H1 (cell line): Measurements from ENCODE around the gene ZC3H11A. TPM values are rescaled to one million over a fixed set of nuclear protein-coding genes. Genes with fewer than 3 reads are reported as not detected.

Experiments
- CTCF ChIA-PET: fragments of 300-600 bp; sonication (Branson Sonifier 250); formaldehyde crosslinking; loops from one replicate; lab custom pipeline; 2021; ENCODE audit not compliant: partially characterized antibody; lab: Charles Lee
- POLR2A ChIA-PET: fragments of 300-600 bp; sonication (Branson Sonifier 250); formaldehyde crosslinking; loops from one replicate; lab custom pipeline; 2021; ENCODE audit warnings: inconsistent platforms; ENCODE audit not compliant: partially characterized antibody; lab: Charles Lee
- DNase-seq, 2 experiments: peaks; one replicate each; pipeline versions ENCODE4 v3.0.0 to v3.0.0-alpha.2; 2010 to 2022; ENCODE audit warnings: low spot score in 2 of 2, low read depth in 1 of 2, mixed read lengths in 1 of 2
- FAIRE-seq: peaks from 2 replicates; lab custom pipeline; 2011; peaks lifted over from hg19 to GRCh38; lab: Jason Lieb, UNC
- H2AFZ ChIP-seq: 2 replicates; pipeline ENCODE4 v1.8.1; 2012; ENCODE audit warnings: low read length, inconsistent platforms
- H2AK5ac ChIP-seq: 2 replicates; pipeline ENCODE4 v1.6.1; 2013; ENCODE audit warnings: low read depth, low read length
- H2BK120ac ChIP-seq: replicated peaks from 2 replicates; pipeline ENCODE3; 2013; ENCODE audit warnings: low read depth, low read length, inconsistent platforms
- H2BK12ac ChIP-seq: 2 replicates; pipeline ENCODE4 v1.6.1; 2013; ENCODE audit warnings: low read depth, low read length
- H2BK15ac ChIP-seq: 2 replicates; pipeline ENCODE4 v1.6.1; 2013; ENCODE audit warnings: low read length
- H2BK20ac ChIP-seq: 2 replicates; pipeline ENCODE4 v1.6.1; 2013; ENCODE audit warnings: low read length
- H2BK5ac ChIP-seq: 2 replicates; pipeline ENCODE4 v1.6.1; 2013; ENCODE audit warnings: low read depth, low read length
- H3K14ac ChIP-seq: 2 replicates; pipeline ENCODE4 v1.6.1; 2013; ENCODE audit warnings: inconsistent platforms; ENCODE audit not compliant: insufficient read length
- H3K18ac ChIP-seq: 2 replicates; pipeline ENCODE4 v1.6.1; 2013; ENCODE audit warnings: low read length; ENCODE audit errors: extremely low read depth
- H3K23ac ChIP-seq: 2 replicates; pipeline ENCODE4 v1.6.1; 2013; ENCODE audit warnings: inconsistent platforms; ENCODE audit not compliant: insufficient read length
- H3K23me2 ChIP-seq: 2 replicates; pipeline ENCODE4 v1.6.1; 2013; ENCODE audit warnings: low read depth, low read length
- H3K27ac ChIP-seq: 2 replicates; pipeline ENCODE4 v1.6.1; 2011; ENCODE audit warnings: low read depth, low read length, inconsistent platforms
- H3K27me3 ChIP-seq, 4 experiments: replicated peaks in 1 of 4; 1 replicate in 1 of 4; 2 replicates in 3 of 4; pipeline versions ENCODE4 v1.6.1 to v1.8.1; 2011 to 2013; ENCODE audit warnings: low read length in 3 of 4, mild to moderate bottlenecking in 3 of 4, inconsistent platforms in 2 of 4, mixed read lengths in 2 of 4, moderate library complexity in 1 of 4; ENCODE audit not compliant: control insufficient read depth in 3 of 4, insufficient read depth in 3 of 4; ENCODE audit errors: extremely low read depth in 1 of 4
- H3K36me3 ChIP-seq, 4 experiments: 2 replicates each; pipeline versions ENCODE4 v1.6.1 to v1.8.1; 2011 to 2013; ENCODE audit warnings: mild to moderate bottlenecking in 4 of 4, low read length in 3 of 4, moderate library complexity in 2 of 4, control low read depth in 1 of 4, inconsistent platforms in 1 of 4; ENCODE audit not compliant: insufficient read depth in 4 of 4, control insufficient read depth in 2 of 4
- H3K4ac ChIP-seq: replicated peaks from 2 replicates; pipeline ENCODE3; 2013; ENCODE audit warnings: low read length, low read depth, mixed read lengths, inconsistent platforms; ENCODE audit not compliant: insufficient read length
- H3K4me1 ChIP-seq, 4 experiments: replicated peaks in 1 of 4; 1 replicate in 1 of 4; 2 replicates in 3 of 4; pipeline versions ENCODE4 v1.6.1 to v1.8.1; 2011 to 2013; ENCODE audit warnings: low read length in 3 of 4, inconsistent platforms in 2 of 4, mixed read lengths in 1 of 4; ENCODE audit not compliant: insufficient read depth in 4 of 4, control insufficient read depth in 3 of 4
- H3K4me2 ChIP-seq, 2 experiments: 2 replicates each; pipeline versions ENCODE4 v1.6.1 to v1.8.1; 2011 to 2013; ENCODE audit warnings: low read depth in 2 of 2, low read length in 2 of 2, control low read depth in 1 of 2, inconsistent platforms in 1 of 2, mild to moderate bottlenecking in 1 of 2; ENCODE audit not compliant: insufficient read depth in 1 of 2
- H3K4me3 ChIP-seq, 4 experiments: fragments of 200-600, 300-600 bp in 1 of 4; sonication (generic), shearing (Covaris generic), sonication (Bioruptor Twin) in 1 of 4; 2 replicates each; pipeline versions ENCODE4 v1.5.1 to v1.8.1; 2011 to 2016; ENCODE audit warnings: low read length in 4 of 4, low read depth in 3 of 4, control low read depth in 2 of 4, inconsistent platforms in 2 of 4, mild to moderate bottlenecking in 2 of 4, mixed read lengths in 1 of 4, moderate library complexity in 1 of 4; ENCODE audit not compliant: insufficient read depth in 2 of 4; ENCODE audit errors: extremely low read depth in 1 of 4
- H3K56ac ChIP-seq: replicated peaks from 2 replicates; pipeline ENCODE3; 2013; ENCODE audit warnings: low read depth, mild to moderate bottlenecking, mixed read lengths, low read length, inconsistent platforms; ENCODE audit not compliant: insufficient read length
- H3K79me1 ChIP-seq: 2 replicates; pipeline ENCODE4 v1.6.1; 2013; ENCODE audit warnings: low read depth, low read length, control low read depth
- H3K79me2 ChIP-seq, 2 experiments: 2 replicates each; pipeline versions ENCODE4 v1.6.1 to v1.8.1; 2012 to 2013; ENCODE audit warnings: low read length in 2 of 2, mild to moderate bottlenecking in 2 of 2, inconsistent platforms in 1 of 2; ENCODE audit not compliant: insufficient read depth in 2 of 2, control insufficient read depth in 1 of 2
- H3K9ac ChIP-seq, 4 experiments: replicated peaks in 1 of 4; 1 replicate in 1 of 4; 2 replicates in 3 of 4; pipeline versions ENCODE4 v1.6.1 to v1.8.1; 2011 to 2013; ENCODE audit warnings: low read depth in 3 of 4, low read length in 3 of 4, control low read depth in 2 of 4, mild to moderate bottlenecking in 2 of 4, moderate library complexity in 2 of 4, inconsistent platforms in 1 of 4; ENCODE audit errors: extremely low read depth in 1 of 4
- H3K9me3 ChIP-seq, 2 experiments: 2 replicates each; pipeline versions ENCODE4 v1.6.1 to v1.8.1; 2012 to 2013; ENCODE audit warnings: mild to moderate bottlenecking in 2 of 2, moderate library complexity in 2 of 2, control low read depth in 1 of 2, inconsistent platforms in 1 of 2, low read depth in 1 of 2, low read length in 1 of 2, mixed read lengths in 1 of 2; ENCODE audit not compliant: insufficient read depth in 2 of 2
- H4K20me1 ChIP-seq, 2 experiments: replicated peaks in 1 of 2; 2 replicates each; pipeline versions ENCODE3 to v1.8.1; 2011 to 2013; ENCODE audit warnings: inconsistent platforms in 2 of 2, low read length in 2 of 2, mild to moderate bottlenecking in 1 of 2; ENCODE audit not compliant: insufficient read depth in 2 of 2, control insufficient read depth in 1 of 2
- H4K5ac ChIP-seq: 2 replicates; pipeline ENCODE4 v1.6.1; 2013; ENCODE audit warnings: low read length, low read depth, mixed read lengths, inconsistent platforms; ENCODE audit not compliant: insufficient read length
- H4K8ac ChIP-seq: 2 replicates; pipeline ENCODE4 v1.8.0; 2013; ENCODE audit warnings: mild to moderate bottlenecking, moderate library complexity, low read length, inconsistent platforms; ENCODE audit not compliant: insufficient read depth; ENCODE audit errors: extremely low read depth
- H4K91ac ChIP-seq: replicated peaks from 2 replicates; pipeline ENCODE3; 2013; ENCODE audit warnings: low read length, mixed read lengths, inconsistent platforms; ENCODE audit not compliant: insufficient read length
- E2F6 ChIP-seq: IDR thresholded peaks from 2 replicates; pipeline ENCODE4 v1.6.1; 2012; ENCODE audit warnings: inconsistent platforms
- EP300 ChIP-seq, 2 experiments: IDR thresholded peaks; 1 replicate in 1 of 2; 2 replicates in 1 of 2; pipeline ENCODE4 v1.6.1; 2011 to 2012; ENCODE audit warnings: low read depth in 2 of 2, low read length in 2 of 2, mild to moderate bottlenecking in 2 of 2, borderline replicate concordance in 1 of 2, inconsistent platforms in 1 of 2, moderate library complexity in 1 of 2
- JUN ChIP-seq: IDR thresholded peaks from 2 replicates; pipeline ENCODE4 v1.6.1; 2011; ENCODE audit warnings: low read depth, mild to moderate bottlenecking, improper control_type of control experiment, low read length
- KDM1A ChIP-seq: fragments of 200-600, 300-600 bp; sonication (generic); IDR thresholded peaks from 2 replicates; pipeline ENCODE4 v1.7.1; 2016; ENCODE audit warnings: mild to moderate bottlenecking, low read length, borderline replicate concordance
- POU5F1 ChIP-seq: IDR thresholded peaks from 2 replicates; pipeline ENCODE4 v1.6.1; 2011; ENCODE audit warnings: low read depth, mild to moderate bottlenecking, low read length, moderate library complexity
- SIX5 ChIP-seq: IDR thresholded peaks from 2 replicates; pipeline ENCODE4 v1.6.1; 2011; ENCODE audit warnings: mild to moderate bottlenecking, low read depth, low read length
- TAF1 ChIP-seq: IDR thresholded peaks from 2 replicates; pipeline ENCODE4 v1.6.1; 2011; ENCODE audit warnings: mild to moderate bottlenecking, low read depth, low read length
- TCF12 ChIP-seq: IDR thresholded peaks from 2 replicates; pipeline ENCODE4 v1.6.1; 2011; ENCODE audit warnings: low read depth, mild to moderate bottlenecking, low read length
- ZNF274 ChIP-seq: IDR thresholded peaks from 2 replicates; pipeline ENCODE4 v1.7.0; 2012; ENCODE audit warnings: low read length, borderline replicate concordance; ENCODE audit errors: extremely low read depth
- WGBS, 2 experiments: shearing (Covaris generic) in 1 of 2; methylation state at CpG; one replicate each; pipeline versions ENCODE4 v1.1.6 to v1.1.7; 2013 to 2015; ENCODE audit warnings: low lambda C conversion rate in 2 of 2, mixed read lengths in 2 of 2, inconsistent platforms in 1 of 2, low coverage in 1 of 2, missing lambda C conversion rate in 1 of 2; ENCODE audit not compliant: insufficient replicate concordance in 2 of 2, insufficient coverage in 1 of 2, insufficient read length in 1 of 2; ENCODE audit errors: extremely low coverage in 1 of 2, missing lambda C conversion rate in 1 of 2; 5-methylcytosine and 5-hydroxymethylcytosine counted together
- polyA plus RNA-seq, 7 experiments: library from polyadenylated mRNA; depleted of rRNA in 3 of 7; stranded (reverse) in 5 of 7; unstranded in 2 of 7; fragments of >200 nt in 5 of 7; fragments of 200-250 nt in 2 of 7; gene quantifications; 1 replicate in 5 of 7; 2 replicates in 1 of 7; 4 replicates in 1 of 7; pipeline versions ENCODE4 v1.2.1 to v1.2.3, GENCODE V29; 2011 to 2013; ENCODE audit warnings: missing spikeins in 2 of 7, mixed read lengths in 2 of 7
- total RNA-seq: library from RNA; stranded (reverse); fragmentation: NEBNext Ultra II Directional; extraction: Animal tissue kit (Norgen Biotek cat#: 25700); gene quantifications from 2 replicates; pipeline ENCODE4 v1.2.1, GENCODE V29; 2021

ZC3H11A gene
- total and polyA plus RNA-seq, 2 of the 8 experiments (the other 6 are each of a cell fraction or from before 2014, with no cell fraction given) = 37.2 to 105 TPM

GRCh38 chr1:203799157-203799556 is 3.7 kb downstream of the ZC3H11A start:
- ChIA-PET POLR2A (interaction anchor here (1.2 to 4.2 kb wide), 2 partner anchors 8 to 12 kb away, joined by 4 to 20 read pairs; no protein-coding TSS in a partner anchor), CTCF (no interaction called here)
- Histone ChIP-seq H2BK5ac (no peak overlapping the region), H3K36me3 (peaks cover 2 to 49% (median 17%) of the 10 kb centered on the region in 4 experiments; a peak in 4 of 8 replicates), H3K79me1 (peaks cover 7% of the 10 kb centered on the region), H3K14ac (no peak overlapping the region), H4K5ac (no peak overlapping the region), H3K18ac (no peak overlapping the region), H3K4me1 (peaks cover 0 to 4% (median 0%) of the 10 kb centered on the region in 4 experiments; a peak in 1 of 7 replicates), H2AK5ac (no peak overlapping the region), H3K27me3 (no peaks in the 10 kb centered on the region), H2BK120ac (no peak overlapping the region), H2AFZ (no peak overlapping the region), H2BK12ac (no peak overlapping the region), H2BK15ac (no peak overlapping the region), H3K9ac (no peak overlapping the region), H3K9me3 (peaks cover 4 to 10% of the 10 kb centered on the region in 2 experiments; a peak in 2 of 4 replicates), H4K8ac (no peak overlapping the region), H3K23ac (no peak overlapping the region), H3K56ac (no peak overlapping the region), H3K4ac (no peak overlapping the region), H4K20me1 (peaks cover 0 to 9% of the 10 kb centered on the region in 2 experiments), H3K4me3 (no peak overlapping the region), H4K91ac (no peak overlapping the region), H2BK20ac (no peak overlapping the region), H3K23me2 (no peaks in the 10 kb centered on the region)
- WGBS, 2 experiments = 98% methylated on average over 4 of the region's 4 CpGs; no CpG with 5 or more reads in 1 of the 2 experiments
- FAIRE-seq = no peak
- no peak for DNase-seq
- TF ChIP-seq KDM1A (no peak), ZNF274 (no peak), JUN (no peak), EP300 (IDR thresholded peaks at IDR 0.05; ENCODE audit: borderline replicate concordance in 1 of 2, low read depth in 2 of 2, low read length in 2 of 2) (no peak), SIX5 (no peak), POU5F1 (no peak), E2F6 (no peak), TAF1 (no peak), TCF12 (no peak)
- TF ChIP-seq, all 59 proteins: peak for 0
- H3K4me2 ChIP-seq = no peak overlapping the region
- H3K27ac ChIP-seq = no peak overlapping the region
- peaks cover 33 to 76% of the 10 kb centered on the region in 2 experiments for H3K79me2 ChIP-seq
